DMS153 treated with DMSO at 0.1 percent for 48 hours (cell line): Measurements from ENCODE around the gene RALB.
"Not testable (repeated sequence)": the region's sequence is repeated elsewhere in the genome, so short reads cannot be mapped to it uniquely, and the experiment has no call there.

Source experiments
- DNase-seq: peaks from one replicate; lab custom pipeline; 2025; ENCODE audit not compliant: unreplicated experiment; lab: John Stamatoyannopoulos, UW

Gene RALB

GRCh38 chr2:120224735-120225548 is 27.7 kb upstream of the RALB start:
- peak; percentile 61 for DNase-seq

- no peak for DNase-seq
Measured at GRCh38 chr2:120225549-120226065, 27.0 kb upstream of the RALB start.

- no peak for DNase-seq
Measured at GRCh38 chr2:120226316-120226715, 26.3 kb upstream of the RALB start.

- no peak for DNase-seq
Measured at GRCh38 chr2:120227111-120227991, 25.3 kb upstream of the RALB start.

GRCh38 chr2:120228503-120228902 is 24.1 kb upstream of the RALB start:
- DNase-seq: no peak

- no peak for DNase-seq
Measured at GRCh38 chr2:120229341-120229740, 23.3 kb upstream of the RALB start.

- no peak for DNase-seq
Measured at GRCh38 chr2:120230515-120231471, 21.9 kb upstream of the RALB start.

GRCh38 chr2:120231564-120231973 is 21.1 kb upstream of the RALB start:
- DNase-seq: no peak

GRCh38 chr2:120231974-120232635 is 20.5 kb upstream of the RALB start:
- DNase-seq: no peak

GRCh38 chr2:120233292-120233691 is 19.4 kb upstream of the RALB start:
- no peak for DNase-seq

GRCh38 chr2:120235158-120235557 is 17.5 kb upstream of the RALB start:
- not testable (repeated sequence) for DNase-seq

- DNase-seq: no peak
Measured at GRCh38 chr2:120235681-120236080, 17.0 kb upstream of the RALB start.

- no peak for DNase-seq
Measured at GRCh38 chr2:120236316-120236715, 16.3 kb upstream of the RALB start.

GRCh38 chr2:120236791-120237190 is 15.9 kb upstream of the RALB start:
- DNase-seq: no peak

GRCh38 chr2:120237491-120237902 is 15.2 kb upstream of the RALB start:
- DNase-seq: no peak

GRCh38 chr2:120238728-120239487 is 13.7 kb upstream of the RALB start:
- no peak for DNase-seq

- DNase-seq: no peak
Measured at GRCh38 chr2:120239488-120240287, 13.0 kb upstream of the RALB start.

- DNase-seq: no peak
Measured at GRCh38 chr2:120240901-120241429, 11.7 kb upstream of the RALB start.
